Fibroblast of lung (primary cell): ENCODE measurements around the gene EIF3K. TPM values are rescaled to one million over a fixed set of nuclear protein-coding genes. Genes with fewer than 3 reads are reported as not detected.

ENCODE experiments used
- DNase-seq, 2 donors: peaks; one replicate each; pipeline versions ENCODE4 v3.0.0 to v3.0.0-alpha.2; 2010; ENCODE audit warnings: low read depth in 2 of 2
- H2AFZ ChIP-seq: 2 replicates; pipeline ENCODE4 v1.5.1; 2012; ENCODE audit warnings: low read length, control low read depth, inconsistent platforms
- H3K27ac ChIP-seq: 2 replicates; pipeline ENCODE4 v1.5.1; 2011; ENCODE audit warnings: low read length, control low read depth; ENCODE audit not compliant: insufficient read depth
- H3K27me3 ChIP-seq: 2 replicates; pipeline ENCODE4 v1.5.1; 2011; ENCODE audit warnings: mild to moderate bottlenecking, low read length; ENCODE audit not compliant: control insufficient read depth, insufficient read depth
- H3K36me3 ChIP-seq: 2 replicates; pipeline ENCODE4 v1.5.1; 2011; ENCODE audit warnings: low read length; ENCODE audit not compliant: control insufficient read depth, insufficient read depth
- H3K4me1 ChIP-seq: 2 replicates; pipeline ENCODE4 v1.5.1; 2011; ENCODE audit warnings: low read length; ENCODE audit not compliant: control insufficient read depth, insufficient read depth; ENCODE audit errors: extremely low read depth
- H3K4me2 ChIP-seq: 2 replicates; pipeline ENCODE4 v1.5.1; 2011; ENCODE audit warnings: low read length, control low read depth; ENCODE audit not compliant: insufficient read depth; ENCODE audit errors: extremely low read depth
- H3K4me3 ChIP-seq, 4 experiments: fragments of 200-600 bp in 1 of 4; sonication (generic) in 1 of 4; replicated peaks in 1 of 4; 2 replicates each; pipeline ENCODE4 v1.5.1; 2011 to 2016; ENCODE audit warnings: low read length in 4 of 4, low read depth in 3 of 4, mild to moderate bottlenecking in 3 of 4, control low read depth in 2 of 4, inconsistent platforms in 1 of 4, mixed read lengths in 1 of 4; ENCODE audit not compliant: insufficient read depth in 1 of 4; ENCODE audit errors: control extremely low read depth in 1 of 4
- H3K79me2 ChIP-seq: 2 replicates; pipeline ENCODE4 v1.5.1; 2012; ENCODE audit warnings: mild to moderate bottlenecking, low read length, inconsistent platforms; ENCODE audit not compliant: control insufficient read depth, insufficient read depth
- H3K9ac ChIP-seq: 2 replicates; pipeline ENCODE4 v1.5.1; 2011; ENCODE audit warnings: mild to moderate bottlenecking, low read length, control low read depth; ENCODE audit not compliant: insufficient read depth
- H3K9me3 ChIP-seq: 2 replicates; pipeline ENCODE4 v1.5.1; 2012; ENCODE audit warnings: low read depth, low read length; ENCODE audit not compliant: control insufficient read depth, insufficient read depth
- H4K20me1 ChIP-seq: 2 replicates; pipeline ENCODE4 v1.5.1; 2011; ENCODE audit warnings: low read length; ENCODE audit not compliant: control insufficient read depth, insufficient read depth; ENCODE audit errors: extremely low read depth
- EZH2 ChIP-seq: IDR thresholded peaks from 2 replicates; pipeline ENCODE4 v1.5.1; 2012; ENCODE audit warnings: low read length, control low read depth, mild to moderate bottlenecking; ENCODE audit errors: missing control alignments
- polyA plus RNA-seq, 2 donors: library from polyadenylated mRNA; depleted of rRNA in 1 of 2; stranded (reverse) in 1 of 2; unstranded in 1 of 2; fragments of >200 nt; gene quantifications; 2 replicates each; pipeline ENCODE4 v1.2.1, GENCODE V29; 2011 to 2012; ENCODE audit warnings: missing spikeins in 1 of 2
- total RNA-seq: library from RNA; depleted of rRNA; stranded (reverse); fragments of >200 nt; gene quantifications from 2 replicates; pipeline ENCODE4 v1.2.1, GENCODE V29; 2014
- TF ChIP-seq, protein P1 (sequence below), 2 donors: IDR thresholded peaks in 1 of 2; conservative IDR thresholded peaks in 1 of 2; 1 replicate in 1 of 2; 2 replicates in 1 of 2; pipeline ENCODE4 v1.5.1; 2011 to 2012; ENCODE audit warnings: low read length in 2 of 2, control low read depth in 1 of 2, inconsistent platforms in 1 of 2, low read depth in 1 of 2, mild to moderate bottlenecking in 1 of 2

Gene EIF3K
- total and polyA plus RNA-seq, 2 donors (not counting 1 experiment from before 2014, with no cell fraction given): 171 to 198 TPM

- H3K4me3 ChIP-seq: no peak overlapping the region
- H2AFZ ChIP-seq: no peak overlapping the region
- no peaks in the 10 kb centered on the region for H3K27me3 ChIP-seq
- no peak for TF ChIP-seq EZH2
- TF ChIP-seq, protein P1, sequence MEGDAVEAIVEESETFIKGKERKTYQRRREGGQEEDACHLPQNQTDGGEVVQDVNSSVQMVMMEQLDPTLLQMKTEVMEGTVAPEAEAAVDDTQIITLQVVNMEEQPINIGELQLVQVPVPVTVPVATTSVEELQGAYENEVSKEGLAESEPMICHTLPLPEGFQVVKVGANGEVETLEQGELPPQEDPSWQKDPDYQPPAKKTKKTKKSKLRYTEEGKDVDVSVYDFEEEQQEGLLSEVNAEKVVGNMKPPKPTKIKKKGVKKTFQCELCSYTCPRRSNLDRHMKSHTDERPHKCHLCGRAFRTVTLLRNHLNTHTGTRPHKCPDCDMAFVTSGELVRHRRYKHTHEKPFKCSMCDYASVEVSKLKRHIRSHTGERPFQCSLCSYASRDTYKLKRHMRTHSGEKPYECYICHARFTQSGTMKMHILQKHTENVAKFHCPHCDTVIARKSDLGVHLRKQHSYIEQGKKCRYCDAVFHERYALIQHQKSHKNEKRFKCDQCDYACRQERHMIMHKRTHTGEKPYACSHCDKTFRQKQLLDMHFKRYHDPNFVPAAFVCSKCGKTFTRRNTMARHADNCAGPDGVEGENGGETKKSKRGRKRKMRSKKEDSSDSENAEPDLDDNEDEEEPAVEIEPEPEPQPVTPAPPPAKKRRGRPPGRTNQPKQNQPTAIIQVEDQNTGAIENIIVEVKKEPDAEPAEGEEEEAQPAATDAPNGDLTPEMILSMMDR (conservative IDR thresholded peaks at IDR 0.05 in 1 of 2, IDR thresholded peaks at IDR 0.05 in 1 of 2; ENCODE audit: low read depth in 1 of 2, low read length in 2 of 2): no peak
- no peak for DNase-seq
- H3K9me3 ChIP-seq: no peaks in the 10 kb centered on the region
- H3K9ac ChIP-seq: no peak overlapping the region
- no peaks in the 10 kb centered on the region for H4K20me1 ChIP-seq
- H3K36me3 ChIP-seq: peaks cover 2% of the 10 kb centered on the region
- peaks cover 88% of the 10 kb centered on the region for H3K79me2 ChIP-seq
- peak overlapping the region; percentile 8 for H3K27ac ChIP-seq
- no peak overlapping the region for H3K4me2 ChIP-seq
- peaks cover 39% of the 10 kb centered on the region for H3K4me1 ChIP-seq
Observed at GRCh38 chr19:38669552-38669951, 50.6 kb downstream of the EIF3K start.

- Histone ChIP-seq H4K20me1 (no peaks in the 10 kb centered on the region), H3K4me2 (no peak overlapping the region), H3K79me2 (peaks cover 88% of the 10 kb centered on the region), H3K9ac (no peak overlapping the region), H3K27me3 (no peaks in the 10 kb centered on the region), H3K27ac (peak overlapping the region; percentile 20), H3K36me3 (no peaks in the 10 kb centered on the region), H2AFZ (no peak overlapping the region), H3K4me1 (peaks cover 39% of the 10 kb centered on the region), H3K4me3 (no peak overlapping the region), H3K9me3 (no peaks in the 10 kb centered on the region)
- TF ChIP-seq, protein P1 (conservative IDR thresholded peaks at IDR 0.05 in 1 of 2, IDR thresholded peaks at IDR 0.05 in 1 of 2; ENCODE audit: low read depth in 1 of 2, low read length in 2 of 2): no peak
- no peak for TF ChIP-seq EZH2
- DNase-seq: peak in 1 of 2 donors; percentile 64
Observed at GRCh38 chr19:38670921-38671398, 52.0 kb downstream of the EIF3K start.

GRCh38 chr19:38671654-38672053 is 52.7 kb downstream of the EIF3K start:
- H3K79me2 ChIP-seq: peaks cover 88% of the 10 kb centered on the region
- no peaks in the 10 kb centered on the region for H4K20me1 ChIP-seq
- no peaks in the 10 kb centered on the region for H3K27me3 ChIP-seq
- TF ChIP-seq EZH2: no peak
- TF ChIP-seq, protein P1 (conservative IDR thresholded peaks at IDR 0.05 in 1 of 2, IDR thresholded peaks at IDR 0.05 in 1 of 2; ENCODE audit: low read depth in 1 of 2, low read length in 2 of 2): no peak
- H3K4me1 ChIP-seq: peaks cover 38% of the 10 kb centered on the region
- H3K4me3 ChIP-seq: no peak overlapping the region
- peak overlapping the region; percentile 20 for H3K27ac ChIP-seq
- H3K36me3 ChIP-seq: no peaks in the 10 kb centered on the region
- no peak overlapping the region for H2AFZ ChIP-seq
- no peak overlapping the region for H3K9ac ChIP-seq
- H3K4me2 ChIP-seq: no peak overlapping the region
- no peaks in the 10 kb centered on the region for H3K9me3 ChIP-seq
- DNase-seq: no peak
